ENCODE measurements around the gene MPEG1.

GRCh38 chr11:59181746-59182456 is 30.8 kb downstream of the MPEG1 start:
- TF ChIP-seq, protein P1, sequence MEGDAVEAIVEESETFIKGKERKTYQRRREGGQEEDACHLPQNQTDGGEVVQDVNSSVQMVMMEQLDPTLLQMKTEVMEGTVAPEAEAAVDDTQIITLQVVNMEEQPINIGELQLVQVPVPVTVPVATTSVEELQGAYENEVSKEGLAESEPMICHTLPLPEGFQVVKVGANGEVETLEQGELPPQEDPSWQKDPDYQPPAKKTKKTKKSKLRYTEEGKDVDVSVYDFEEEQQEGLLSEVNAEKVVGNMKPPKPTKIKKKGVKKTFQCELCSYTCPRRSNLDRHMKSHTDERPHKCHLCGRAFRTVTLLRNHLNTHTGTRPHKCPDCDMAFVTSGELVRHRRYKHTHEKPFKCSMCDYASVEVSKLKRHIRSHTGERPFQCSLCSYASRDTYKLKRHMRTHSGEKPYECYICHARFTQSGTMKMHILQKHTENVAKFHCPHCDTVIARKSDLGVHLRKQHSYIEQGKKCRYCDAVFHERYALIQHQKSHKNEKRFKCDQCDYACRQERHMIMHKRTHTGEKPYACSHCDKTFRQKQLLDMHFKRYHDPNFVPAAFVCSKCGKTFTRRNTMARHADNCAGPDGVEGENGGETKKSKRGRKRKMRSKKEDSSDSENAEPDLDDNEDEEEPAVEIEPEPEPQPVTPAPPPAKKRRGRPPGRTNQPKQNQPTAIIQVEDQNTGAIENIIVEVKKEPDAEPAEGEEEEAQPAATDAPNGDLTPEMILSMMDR (IDR thresholded peaks at IDR 0.05; ENCODE audit: low read depth, low read length), result no peak
- TF ChIP-seq EZH2phosphoT487 (IDR thresholded peaks at IDR 0.05; ENCODE audit: low read depth), result no peak
